ENCODE data around the gene KBTBD12.

KBTBD12 gene

DNA sequence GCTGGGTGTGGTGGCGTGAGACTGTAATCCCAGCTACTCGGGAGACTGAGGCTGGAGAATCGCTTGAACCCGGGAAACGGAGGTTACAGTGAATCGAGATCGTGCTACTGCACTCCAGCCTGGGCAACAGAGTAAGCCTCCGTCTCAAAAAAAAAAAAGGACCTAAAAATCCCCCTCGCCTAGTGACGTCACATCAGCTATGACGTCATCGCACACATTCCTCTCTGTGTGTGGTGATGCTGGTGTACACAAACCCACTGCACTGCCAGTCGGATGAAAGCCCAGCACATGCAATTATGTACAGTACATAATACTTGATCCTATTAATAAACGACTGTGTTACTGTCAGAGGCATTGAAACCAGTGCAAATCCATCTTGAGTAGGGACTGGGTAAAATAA is 97.0 kb downstream of the KBTBD12 start:
- DNase-seq (ENCODE audit: low read depth in 2 of 2): no peak

DNA sequence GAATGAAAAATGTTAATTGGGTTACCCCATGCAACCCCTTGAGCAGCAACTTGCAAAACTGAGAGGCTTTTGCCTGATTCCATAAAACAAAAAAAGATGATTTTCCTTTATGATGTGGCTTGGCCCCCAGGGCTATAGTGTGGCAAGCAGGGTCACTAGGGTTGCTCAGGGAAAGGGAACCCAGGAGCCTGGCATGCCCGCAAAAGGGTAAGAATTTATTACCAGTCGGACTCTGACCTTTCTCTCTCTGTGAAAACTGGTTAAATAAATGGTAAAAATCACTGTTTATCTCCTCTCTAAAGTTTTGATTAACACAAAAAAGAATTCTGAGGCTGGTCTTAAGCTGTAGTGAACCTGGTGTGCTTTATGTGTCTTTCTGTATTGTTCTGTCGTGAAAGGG is 99.5 kb downstream of the KBTBD12 start:
- no peak for DNase-seq (ENCODE audit: low read depth in 2 of 2)

DNA sequence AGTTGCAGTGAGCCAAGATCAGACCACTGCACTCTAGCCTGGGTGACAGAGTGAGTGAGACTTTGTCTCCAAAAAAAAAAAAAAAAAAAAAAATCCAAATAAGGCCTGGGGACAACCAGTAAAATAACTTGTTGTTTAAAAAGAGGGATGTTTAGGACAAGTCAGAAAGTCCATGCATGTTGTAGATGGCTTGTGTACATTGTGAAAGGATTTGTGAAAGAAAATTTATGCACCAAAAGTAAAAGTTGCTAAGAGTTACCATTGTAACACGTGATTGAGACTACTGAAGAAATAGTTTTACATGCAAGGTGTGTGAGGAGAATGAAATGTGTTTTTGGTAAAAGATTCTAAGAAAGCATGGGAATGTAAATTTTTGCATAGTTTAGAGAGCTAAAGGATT is 101.5 kb downstream of the KBTBD12 start:
- no peak for DNase-seq (ENCODE audit: low read depth in 2 of 2)

DNA sequence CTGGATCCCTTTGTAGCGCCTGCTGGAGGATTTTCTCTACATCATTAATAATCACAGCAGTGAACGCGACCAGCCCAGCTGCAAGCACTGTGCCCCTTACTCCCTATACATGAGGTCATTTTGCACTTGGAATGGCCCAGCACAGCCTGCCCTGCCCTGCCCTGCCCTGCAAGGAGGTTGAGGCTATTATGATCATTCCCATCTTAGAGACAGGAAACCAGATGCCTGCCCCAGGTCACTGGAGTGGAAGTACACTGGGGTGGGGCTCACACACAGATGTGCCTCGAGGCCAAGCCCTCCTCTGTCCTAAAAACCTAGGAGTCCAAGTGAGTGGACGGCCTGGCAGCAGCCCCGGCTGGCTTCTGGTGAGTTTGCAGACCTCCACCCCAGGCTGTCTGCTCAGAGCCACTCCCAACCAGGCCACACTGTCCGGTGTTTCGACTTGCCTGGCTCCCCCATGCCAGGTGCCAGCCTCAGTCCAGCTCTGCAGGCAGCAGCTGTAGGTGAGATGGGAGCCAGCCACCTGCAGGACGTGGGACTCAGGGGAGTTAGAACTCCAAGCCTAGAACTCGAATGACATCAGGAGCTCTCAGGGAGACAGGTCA is 106.8 kb downstream of the KBTBD12 start:
- no peak for DNase-seq (ENCODE audit: low read depth in 2 of 2)

DNA sequence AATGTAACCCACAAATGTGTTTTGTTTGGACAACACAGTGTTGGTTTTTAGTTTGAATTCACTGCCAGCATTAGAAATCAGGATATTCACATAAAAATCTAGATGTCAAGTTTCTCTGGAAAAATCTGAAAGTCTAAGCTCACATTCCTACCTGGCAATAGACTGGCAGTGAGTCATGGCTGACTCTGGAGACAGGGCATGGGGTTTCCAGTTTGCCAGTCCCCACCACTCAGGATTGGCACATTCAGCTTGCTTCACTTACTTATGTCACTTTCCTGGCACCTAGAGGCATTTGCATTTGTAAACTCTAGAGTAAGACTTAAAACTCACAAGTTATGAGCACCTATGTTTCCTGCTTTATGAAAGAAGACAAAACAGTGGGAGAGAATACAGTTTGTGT is 118.1 kb downstream of the KBTBD12 start:
- no peak for DNase-seq (ENCODE audit: low read depth in 2 of 2)

DNA sequence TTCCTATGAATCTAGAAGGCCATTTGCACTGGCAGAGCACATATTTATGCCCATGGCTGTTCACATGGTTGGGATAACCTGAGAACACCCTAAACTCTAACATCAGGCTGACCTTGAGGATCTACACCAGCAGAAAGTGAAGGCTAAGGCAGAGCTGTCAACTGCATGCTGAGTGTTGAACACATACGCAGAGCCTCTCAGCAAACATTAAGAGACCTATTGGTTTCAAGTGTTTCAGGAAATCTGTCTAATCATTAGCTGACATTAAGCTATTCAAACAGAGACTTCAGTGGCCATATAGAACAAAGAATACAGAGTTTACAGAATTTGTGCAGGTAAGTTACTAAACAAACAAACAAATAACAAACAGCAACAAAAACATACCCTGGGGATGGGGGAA is 121.1 kb downstream of the KBTBD12 start:
- no peak for DNase-seq (ENCODE audit: low read depth in 2 of 2)

Data from activated CD8-positive, alpha-beta memory T cell treated with anti-CD3 and anti-CD28 coated beads for 4 hours (primary cell).